Liver (tissue), 9 donors: ENCODE measurements around the gene PCDHA1. TPM values are rescaled to one million over a fixed set of nuclear protein-coding genes. Genes with fewer than 3 reads are reported as not detected.
"Not testable (repeated sequence)": the region's sequence is repeated elsewhere in the genome, so short reads cannot be mapped to it uniquely, and the experiment has no call there.

Experiments used
- DNase-seq: peaks from one replicate; pipeline ENCODE4 v3.0.0-alpha.2; 2017; ENCODE audit warnings: low spot score
- H3K27ac ChIP-seq, 2 donors: one replicate each; pipeline ENCODE4 v1.7.0; 2013; ENCODE audit warnings: inconsistent platforms in 2 of 2, low read length in 2 of 2, control low read depth in 1 of 2, low read depth in 1 of 2, mild to moderate bottlenecking in 1 of 2
- H3K27me3 ChIP-seq, 4 donors: one replicate each; pipeline versions ENCODE4 v1.6.1 to v1.7.0; 2013; ENCODE audit warnings: low read length in 3 of 4, inconsistent platforms in 1 of 4, mild to moderate bottlenecking in 1 of 4, moderate library complexity in 1 of 4; ENCODE audit not compliant: control insufficient read depth in 4 of 4, insufficient read depth in 4 of 4
- H3K36me3 ChIP-seq, 4 donors: one replicate each; pipeline versions ENCODE4 v1.6.1 to v1.7.0; 2013; ENCODE audit warnings: low read length in 3 of 4, mild to moderate bottlenecking in 3 of 4, low read depth in 1 of 4, moderate library complexity in 1 of 4; ENCODE audit not compliant: control insufficient read depth in 4 of 4, insufficient read depth in 3 of 4
- H3K4me1 ChIP-seq, 4 donors: one replicate each; pipeline versions ENCODE4 v1.6.1 to v1.7.0; 2013; ENCODE audit warnings: low read length in 3 of 4, mild to moderate bottlenecking in 3 of 4, moderate library complexity in 1 of 4; ENCODE audit not compliant: control insufficient read depth in 4 of 4, insufficient read depth in 4 of 4
- H3K4me3 ChIP-seq, 3 donors: one replicate each; pipeline versions ENCODE4 v1.6.1 to v1.7.0; 2013; ENCODE audit warnings: low read length in 3 of 3, control low read depth in 1 of 3, low read depth in 1 of 3, mild to moderate bottlenecking in 1 of 3
- H3K9ac ChIP-seq, 2 donors: one replicate each; pipeline ENCODE4 v1.7.0; 2013; ENCODE audit warnings: low read length in 2 of 2, mild to moderate bottlenecking in 2 of 2, moderate library complexity in 2 of 2, control low read depth in 1 of 2, low read depth in 1 of 2
- H3K9me3 ChIP-seq, 4 donors: one replicate each; pipeline versions ENCODE4 v1.6.1 to v1.7.0; 2013; ENCODE audit warnings: low read length in 3 of 4; ENCODE audit not compliant: control insufficient read depth in 4 of 4
- ATF3 ChIP-seq: IDR thresholded peaks from 2 replicates; pipeline ENCODE4 v1.6.1; 2016; ENCODE audit warnings: antibody characterized with exemption
- CTCF ChIP-seq: fragments of 150-350 bp; IDR thresholded peaks from 2 replicates; pipeline ENCODE4 v1.5.1; 2017; ENCODE audit warnings: improper control_type of control experiment, low read depth, low read length; ENCODE audit not compliant: missing input control
- EGR1 ChIP-seq, 2 donors: IDR thresholded peaks; 2 replicates each; pipeline ENCODE4 v1.6.1; 2016 to 2018; ENCODE audit warnings: antibody characterized with exemption in 2 of 2, low read depth in 2 of 2
- FOXA1 ChIP-seq: IDR thresholded peaks from 2 replicates; pipeline ENCODE4 v1.6.1; 2016; ENCODE audit warnings: antibody characterized with exemption
- FOXA2 ChIP-seq: IDR thresholded peaks from 2 replicates; pipeline ENCODE4 v1.6.1; 2016; ENCODE audit warnings: antibody characterized with exemption
- GABPA ChIP-seq, 2 donors: IDR thresholded peaks in 1 of 2; conservative IDR thresholded peaks in 1 of 2; 2 replicates each; pipeline ENCODE4 v1.6.1; 2016; ENCODE audit warnings: antibody characterized with exemption in 2 of 2, mild to moderate bottlenecking in 1 of 2, moderate library complexity in 1 of 2
- HNF4A ChIP-seq, 2 donors: conservative IDR thresholded peaks; 2 replicates each; pipeline ENCODE4 v1.6.1; 2016; ENCODE audit warnings: antibody characterized with exemption in 2 of 2, mild to moderate bottlenecking in 2 of 2
- HNF4G ChIP-seq: IDR thresholded peaks from 2 replicates; pipeline ENCODE4 v1.6.1; 2016; ENCODE audit warnings: antibody characterized with exemption
- JUND ChIP-seq, 2 donors: IDR thresholded peaks; 2 replicates each; pipeline ENCODE4 v1.6.1; 2016; ENCODE audit warnings: antibody characterized with exemption in 2 of 2
- MAX ChIP-seq: IDR thresholded peaks from 2 replicates; pipeline ENCODE4 v1.6.1; 2016; ENCODE audit warnings: antibody characterized with exemption
- NR2F2 ChIP-seq: IDR thresholded peaks from 2 replicates; pipeline ENCODE4 v1.6.1; 2016; ENCODE audit warnings: antibody characterized with exemption
- RAD21 ChIP-seq, 2 donors: IDR thresholded peaks; 2 replicates each; pipeline ENCODE4 v1.6.1; 2016; ENCODE audit warnings: antibody characterized with exemption in 2 of 2, mild to moderate bottlenecking in 2 of 2
- REST ChIP-seq: IDR thresholded peaks from 2 replicates; pipeline ENCODE4 v1.6.1; 2016; ENCODE audit warnings: antibody characterized with exemption, mild to moderate bottlenecking
- SP1 ChIP-seq: IDR thresholded peaks from 2 replicates; pipeline ENCODE4 v1.6.1; 2018; ENCODE audit warnings: antibody characterized with exemption, mild to moderate bottlenecking
- TAF1 ChIP-seq: conservative IDR thresholded peaks from 2 replicates; pipeline ENCODE4 v1.6.1; 2016; ENCODE audit warnings: antibody characterized with exemption, mild to moderate bottlenecking
- YY1 ChIP-seq: IDR thresholded peaks from 2 replicates; pipeline ENCODE4 v1.6.1; 2016; ENCODE audit warnings: antibody characterized with exemption, mild to moderate bottlenecking
- WGBS: extraction: QIAGEN DNeasy Blood & Tissue Kit; methylation state at CpG from one replicate; pipeline ENCODE4 v1.1.7; 2013; 5-methylcytosine and 5-hydroxymethylcytosine counted together
- polyA plus RNA-seq, 2 donors: library from polyadenylated mRNA; stranded (reverse) in 1 of 2; unstranded in 1 of 2; fragments of 200-250 nt in 1 of 2; fragments of >200 nt in 1 of 2; fragmentation: Nextera tagmentation in 1 of 2; extraction: Ambion mirVana in 1 of 2; gene quantifications; one replicate each; pipeline versions ENCODE4 v1.2.1 to v1.2.3, GENCODE V29; 2013 to 2015
- total RNA-seq, 2 donors: library from RNA; depleted of rRNA; stranded (reverse); fragments of >200 nt; gene quantifications; one replicate each; pipeline ENCODE4 v1.2.3, GENCODE V29; 2014
- donor health status: healthy.
- donor health status: healthy.
- donor health status: healthy.
- donor health status: healthy.
- donor health status: healthy.

PCDHA1 gene
- total and polyA plus RNA-seq, 4 donors = not detected

GRCh38 chr5:140801494-140801841 is 15.5 kb downstream of the PCDHA1 start:
- Histone ChIP-seq H3K27ac (no peak overlapping the region), H3K4me1 (no peaks in the 10 kb centered on the region), H3K27me3 (no peaks in the 10 kb centered on the region), H3K36me3 (peaks cover 0 to 5% (median 0%) of the 10 kb centered on the region in 4 donors), H3K9ac (no peak overlapping the region), H3K4me3 (no peak overlapping the region), H3K9me3 (peaks cover 16 to 42% (median 28%) of the 10 kb centered on the region in 4 donors)
- no peak for DNase-seq
- TF ChIP-seq CTCF (no peak), TAF1 (no peak), RAD21 (IDR thresholded peaks at IDR 0.05) (no peak), EGR1 (IDR thresholded peaks at IDR 0.05; ENCODE audit: low read depth in 2 of 2) (no peak), MAX (no peak), REST (no peak), FOXA1 (no peak), NR2F2 (no peak), HNF4A (conservative IDR thresholded peaks at IDR 0.05) (no peak), YY1 (no peak), ATF3 (no peak), HNF4G (no peak), GABPA (IDR thresholded peaks at IDR 0.05 in 1 of 2, conservative IDR thresholded peaks at IDR 0.05 in 1 of 2) (no peak), JUND (IDR thresholded peaks at IDR 0.05) (no peak), SP1 (no peak), FOXA2 (no peak)
- WGBS = 16% methylated on average over 16 of the region's 16 CpGs

- not testable (repeated sequence) for H3K9ac ChIP-seq, H3K27me3 ChIP-seq, H3K36me3 ChIP-seq, H3K27ac ChIP-seq, H3K4me1 ChIP-seq, DNase-seq
- WGBS = 43% methylated on average over 45 of the region's 45 CpGs
- Histone ChIP-seq H3K9me3 (peaks cover 13 to 40% (median 29%) of the 10 kb centered on the region in 4 donors), H3K4me3 (peak overlapping the region in 2 of 3 donors; percentile 2 to 23)
Observed at GRCh38 chr5:140802381-140802780, 16.4 kb downstream of the PCDHA1 start.
